Vein endothelial cell (primary cell): ENCODE measurements around the gene TTC16. TPM values are rescaled to one million over a fixed set of nuclear protein-coding genes. Genes with fewer than 3 reads are reported as not detected.

ENCODE experiments used
- total RNA-seq: library from RNA; depleted of rRNA; stranded (reverse); fragments of >200 nt; gene quantifications from 2 replicates; pipeline ENCODE4 v1.2.3, GENCODE V29; 2012

The TTC16 gene
- not detected in 2 replicates for total RNA-seq

GRCh38 chr9:127715470-127716337 is at the start of gene TTC16, which contains the start of gene PTRH1:
TSS of gene TTC16 (plus strand) at chr9:127716079. CDS start at chr9:127716146, 67 bp downstream.
TSS of gene PTRH1 (minus strand) at chr9:127715663. CDS start at chr9:127715639, 24 bp downstream.

GRCh38 chr9:127706836-127707241 is 9.0 kb upstream of the TTC16 start, which contains the start of gene CFAP157:
TSS of gene CFAP157 (plus strand) at chr9:127706988. CDS start at chr9:127707032, 44 bp downstream.

DNA sequence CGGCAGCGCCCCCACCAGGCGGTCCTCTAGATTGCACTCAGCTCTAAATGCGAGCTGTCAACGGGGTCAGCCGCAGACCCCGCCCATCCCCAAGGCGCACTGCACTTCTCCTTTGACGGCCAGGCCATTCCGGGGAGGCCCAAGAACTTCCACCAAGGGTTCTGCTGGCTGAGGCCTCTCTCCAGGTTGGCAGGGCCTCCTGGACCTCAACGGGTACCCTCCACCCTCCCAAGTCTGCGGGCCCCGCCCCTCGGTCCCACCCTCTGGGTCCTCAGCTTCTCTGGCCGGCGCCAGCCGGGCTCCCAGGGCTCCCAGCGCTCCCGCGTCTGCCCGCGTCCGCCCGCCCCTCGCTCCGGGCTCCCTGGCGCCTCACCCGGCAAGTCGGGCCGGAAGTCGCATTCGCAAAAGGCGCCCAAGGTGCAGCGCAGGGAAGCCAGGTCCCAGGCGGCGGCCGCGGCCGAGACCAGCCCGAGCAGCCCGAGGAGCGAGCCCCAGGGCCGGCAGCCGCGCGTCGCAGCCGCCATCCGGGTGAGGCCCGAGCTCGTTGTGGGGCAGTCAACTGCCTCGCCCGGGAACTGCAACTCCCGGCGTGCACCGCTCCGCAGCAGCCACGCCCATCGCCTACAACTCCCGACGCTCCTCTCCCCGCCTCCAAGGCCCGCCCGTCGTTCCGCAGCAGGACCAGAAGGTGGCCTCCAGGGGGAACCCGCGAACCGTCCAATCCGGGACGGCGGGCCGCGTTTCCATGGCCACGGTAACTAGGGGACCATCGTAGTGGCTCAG is 19.1 kb downstream of the TTC16 start, which contains the start of gene TOR2A:
Gene TOR2A (minus strand): TSS at position 548 of the 783 bp plus-strand sequence. CDS start 24 bp downstream, at position 524.

GRCh38 chr9:127778280-127779135 is 62.6 kb downstream of the TTC16 start, which contains the start of gene SH2D3C:
TSS of gene SH2D3C (minus strand) at chr9:127778666. CDS start at chr9:127778627, 39 bp downstream.

Other genes starting within 250 kb of the TTC16 start
- gene STXBP1, start 103.8 kb upstream of the TTC16 start, total RNA-seq: 13.4 and 35.3 TPM in 2 replicates
- gene CFAP157, start 9.1 kb upstream of the TTC16 start, total RNA-seq: not detected in 2 replicates
- gene PTRH1, start 416 bp upstream of the TTC16 start, total RNA-seq: 22.8 and 24.2 TPM in 2 replicates
- gene TOR2A, start 19.2 kb downstream of the TTC16 start, total RNA-seq: 9.1 and 9.2 TPM in 2 replicates
- 71.9 and 85.9 TPM in 2 replicates for gene SH2D3C, start 62.6 kb downstream of the TTC16 start, total RNA-seq
- gene CDK9, start 70.0 kb downstream of the TTC16 start, total RNA-seq: 110 and 120 TPM in 2 replicates
- gene FPGS, start 86.8 kb downstream of the TTC16 start, total RNA-seq: 103 and 117 TPM in 2 replicates
- 209 and 301 TPM in 2 replicates for gene ENG, start 138.6 kb downstream of the TTC16 start, total RNA-seq
- gene AK1, start 161.6 kb downstream of the TTC16 start, total RNA-seq: 66.9 and 72.8 TPM in 2 replicates
- 46.1 and 53.2 TPM in 2 replicates for gene ST6GALNAC6, start 183.5 kb downstream of the TTC16 start, total RNA-seq
- gene ST6GALNAC4, start 201.0 kb downstream of the TTC16 start, total RNA-seq: 75.8 and 85.3 TPM in 2 replicates
- gene PIP5KL1, start 214.7 kb downstream of the TTC16 start, total RNA-seq: 0.29 and 0.65 TPM in 2 replicates
- gene DPM2, start 221.8 kb downstream of the TTC16 start, total RNA-seq: 15.7 and 19.6 TPM in 2 replicates